ENCODE measurements around the gene SMOC2. TPM values are rescaled to one million over a fixed set of nuclear protein-coding genes. Genes with fewer than 3 reads are reported as not detected.

Gene SMOC2
- total RNA-seq, 2 donors from 2014 or later: not detected

DNA sequence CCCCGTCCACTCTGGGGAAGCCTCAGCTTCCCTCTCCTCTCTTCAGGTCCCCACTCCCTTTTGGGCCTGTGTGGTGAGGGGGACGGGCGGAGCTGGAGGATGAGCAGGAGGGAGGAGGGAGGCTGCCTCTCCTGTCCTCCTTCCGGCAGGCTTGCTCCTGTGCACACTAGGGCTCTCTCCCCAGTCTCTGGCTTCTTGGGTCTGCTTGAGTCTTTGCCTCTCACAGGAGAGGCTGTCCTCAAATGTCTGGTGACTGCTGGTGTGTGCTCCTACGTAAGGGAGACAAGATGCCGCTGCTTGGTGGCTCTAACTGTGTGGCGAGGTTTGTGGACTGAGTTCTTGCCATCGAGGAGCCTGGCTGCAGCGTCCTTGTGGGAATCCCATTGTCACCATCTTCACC is 8.8 kb upstream of the SMOC2 start:
- H3K9me3 Mint-ChIP-seq: no peaks in the 10 kb centered on the region
- ATAC-seq (no peak), DNase-seq (ENCODE audit: low spot score in 2 of 2) (no peak)
- H3K27ac Mint-ChIP-seq: no peak overlapping the region
- H3K36me3 Mint-ChIP-seq: no peaks in the 10 kb centered on the region

DNA sequence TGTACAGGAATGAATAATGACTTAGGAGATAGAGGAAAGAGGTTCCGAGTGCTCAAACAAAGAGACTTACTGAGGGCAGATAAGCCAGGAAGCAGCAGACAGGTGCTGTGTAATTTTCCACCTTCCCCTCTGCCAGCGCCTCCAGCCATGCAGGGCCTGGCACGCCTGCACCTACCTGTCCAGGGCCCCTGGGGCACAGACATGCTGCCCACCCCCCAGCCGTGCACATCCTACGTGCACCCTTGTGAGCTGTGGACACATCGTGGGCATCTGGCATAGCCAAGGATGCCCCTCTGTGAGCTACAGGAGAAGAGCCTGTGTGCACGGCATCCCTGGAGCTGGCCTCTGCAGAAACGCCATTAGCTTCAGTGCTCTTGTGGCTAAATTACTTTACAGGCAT is 7.1 kb upstream of the SMOC2 start:
- ATAC-seq (no peak), DNase-seq (ENCODE audit: low spot score in 2 of 2) (no peak)
- H3K27ac Mint-ChIP-seq: no peak overlapping the region

GRCh38 chr6:168434505-168434904 is 6.5 kb upstream of the SMOC2 start:
- DNase-seq (ENCODE audit: low spot score in 2 of 2) (no peak), ATAC-seq (no peak)
- H3K9me3 Mint-ChIP-seq: no peaks in the 10 kb centered on the region
- no peaks in the 10 kb centered on the region for H3K36me3 Mint-ChIP-seq
- H3K27ac Mint-ChIP-seq: no peak overlapping the region

More for the DNA sequence above, 7.1 kb upstream of the SMOC2 start:
- Mint-ChIP-seq H3K36me3 (no peaks in the 10 kb centered on the region), H3K9me3 (no peaks in the 10 kb centered on the region)

DNA sequence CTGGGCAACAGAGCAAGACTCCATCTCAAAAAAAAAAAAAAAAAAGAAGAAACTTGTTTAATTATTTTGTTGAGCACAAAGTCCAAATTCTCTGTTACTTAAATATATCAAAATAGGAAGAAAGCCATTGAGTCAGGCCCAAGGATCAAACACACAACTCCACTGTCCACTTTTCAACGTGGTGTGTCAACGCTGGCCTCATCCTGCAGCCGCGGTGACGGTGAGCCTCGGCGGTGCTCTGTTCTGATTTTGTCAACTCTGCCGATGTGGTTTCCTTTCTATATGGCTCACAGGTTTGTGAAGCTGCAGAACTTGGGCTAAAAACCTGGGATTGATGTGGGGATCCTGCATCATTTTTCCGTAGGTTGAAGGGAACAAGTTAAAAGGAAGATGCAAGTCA is 3.2 kb upstream of the SMOC2 start:
- ATAC-seq: no peak
- Mint-ChIP-seq H3K36me3 (peaks cover 3 to 4% of the 10 kb centered on the region in 2 donors), H3K9me3 (no peaks in the 10 kb centered on the region), H3K27ac (no peak overlapping the region)
- DNase-seq (ENCODE audit: low spot score in 2 of 2): no peak

DNA sequence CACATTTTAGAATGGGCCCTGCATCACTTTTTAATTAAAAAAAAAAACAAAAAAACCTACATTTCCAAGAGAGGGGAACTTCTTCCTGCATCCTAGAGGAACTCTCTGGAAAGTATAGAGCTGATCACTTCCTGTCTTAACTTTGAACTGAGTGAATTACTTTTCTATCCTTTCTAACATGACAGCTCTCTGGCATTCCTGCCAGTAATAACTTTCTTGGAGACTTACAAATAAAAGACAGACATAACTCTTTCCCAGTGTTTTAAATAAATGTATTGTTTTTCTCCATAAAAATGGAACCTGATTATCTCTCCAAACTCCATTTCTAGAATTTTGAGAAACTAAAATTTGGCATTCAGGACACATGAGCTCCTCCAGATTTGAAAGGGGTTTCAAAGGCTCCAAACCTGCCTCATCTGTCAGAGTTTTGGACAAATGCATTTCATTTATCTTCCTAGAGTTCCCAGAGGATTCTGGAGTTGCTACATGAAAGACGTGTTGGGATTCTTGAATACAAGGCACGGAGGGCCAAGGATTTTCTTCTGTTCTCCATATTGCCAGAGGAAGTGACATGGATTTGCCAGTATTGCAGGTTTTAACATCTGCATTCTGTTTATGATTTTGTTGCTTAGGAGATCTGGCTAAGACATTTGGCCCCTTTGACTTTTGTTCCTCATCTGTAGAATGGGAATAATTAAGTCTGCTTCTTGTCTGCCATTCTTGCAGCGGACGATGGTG is 2.0 kb upstream of the SMOC2 start:
- DNase-seq (ENCODE audit: low spot score in 2 of 2) (no peak), ATAC-seq (no peak)
- H3K27ac Mint-ChIP-seq: no peak overlapping the region
- H3K9me3 Mint-ChIP-seq: no peaks in the 10 kb centered on the region
- H3K36me3 Mint-ChIP-seq: peaks cover 5% of the 10 kb centered on the region in 2 donors

DNA sequence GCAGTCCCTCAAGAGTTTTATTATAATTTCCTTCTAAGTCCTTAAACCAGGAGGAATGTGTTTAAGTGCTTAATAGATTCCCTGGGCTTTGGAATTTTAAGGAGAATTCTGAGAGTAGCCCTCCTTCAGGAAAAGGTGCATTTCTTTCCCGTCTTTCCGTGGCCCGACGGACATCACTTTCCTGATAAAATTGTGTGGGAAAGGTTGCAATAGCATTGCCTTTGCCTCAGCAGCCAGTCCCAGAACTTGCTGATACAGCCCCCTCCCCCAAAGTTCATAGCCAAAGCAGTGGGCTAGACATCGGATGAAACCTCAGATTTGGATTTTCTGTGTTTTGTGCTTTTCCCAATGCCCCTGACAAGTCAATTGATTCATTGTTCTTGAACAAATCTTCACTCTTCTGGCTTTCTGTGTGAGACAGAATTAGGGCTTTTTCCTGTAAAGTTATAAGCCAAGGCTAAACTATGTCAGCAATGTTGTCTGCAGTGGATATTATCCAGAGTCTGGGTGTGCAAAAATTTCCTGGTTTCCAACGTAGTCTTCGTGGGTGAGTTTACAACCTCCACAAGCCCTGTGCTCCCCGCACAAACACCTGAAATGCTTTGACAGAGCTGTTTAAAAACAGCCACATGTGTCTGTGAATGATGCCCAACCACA is 1.1 kb upstream of the SMOC2 start:
- no peak overlapping the region for H3K27ac Mint-ChIP-seq
- DNase-seq (ENCODE audit: low spot score in 2 of 2) (no peak), ATAC-seq (no peak)
- H3K36me3 Mint-ChIP-seq: peaks cover 5% of the 10 kb centered on the region in 2 donors
- H3K9me3 Mint-ChIP-seq: no peaks in the 10 kb centered on the region

- Mint-ChIP-seq H3K36me3 (peaks cover 5% of the 10 kb centered on the region in 2 donors), H3K27ac (no peak overlapping the region), H3K9me3 (no peaks in the 10 kb centered on the region)
- DNase-seq (ENCODE audit: low spot score in 2 of 2): no peak
- ATAC-seq: no peak
Measured at GRCh38 chr6:168441434-168442391, 729 bp downstream of the SMOC2 start.

DNA sequence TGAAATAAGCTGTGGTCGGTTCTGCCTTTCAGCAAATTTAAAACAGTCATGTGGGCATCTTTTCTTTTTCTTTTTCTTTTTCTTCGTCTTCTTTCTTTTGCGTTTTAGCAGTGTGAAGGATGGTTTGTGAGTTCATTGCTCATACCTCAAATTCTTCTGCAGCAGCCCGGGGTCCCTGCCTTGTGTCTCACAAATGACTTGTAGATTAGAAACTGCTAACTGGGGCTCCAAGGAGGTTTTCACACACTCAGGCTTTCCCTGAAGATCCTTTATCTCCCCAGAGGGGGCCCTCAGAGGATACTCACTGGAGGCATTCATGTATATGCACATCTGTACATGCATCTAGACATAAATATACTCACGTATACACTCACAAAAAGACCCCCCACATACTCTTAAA is 1.7 kb downstream of the SMOC2 start:
- H3K36me3 Mint-ChIP-seq: peaks cover 5% of the 10 kb centered on the region in 2 donors
- no peaks in the 10 kb centered on the region for H3K9me3 Mint-ChIP-seq
- no peak overlapping the region for H3K27ac Mint-ChIP-seq
- DNase-seq (ENCODE audit: low spot score in 2 of 2) (no peak), ATAC-seq (no peak)

DNA sequence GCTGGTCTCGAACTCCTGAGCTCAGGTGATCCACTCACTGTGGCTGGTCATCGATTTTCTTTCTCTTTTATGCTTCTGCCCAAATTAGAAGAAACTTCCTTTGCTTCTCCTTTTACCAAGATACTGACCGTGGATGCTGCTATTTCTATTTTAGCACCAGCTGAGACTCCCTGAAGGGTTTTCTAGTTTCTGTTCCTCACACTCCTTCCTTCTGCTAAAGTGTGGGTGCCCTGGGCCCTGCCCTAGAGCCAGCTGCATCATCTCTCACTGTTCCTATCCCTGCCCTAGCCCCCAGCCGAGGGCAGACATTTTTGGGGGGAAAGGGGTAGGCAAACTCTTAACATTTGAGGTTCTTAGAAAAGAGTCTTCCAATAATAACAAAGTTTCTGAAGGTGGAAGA is 6.3 kb downstream of the SMOC2 start:
- DNase-seq (ENCODE audit: low spot score in 2 of 2) (no peak), ATAC-seq (no peak)
- no peaks in the 10 kb centered on the region for H3K9me3 Mint-ChIP-seq
- no peak overlapping the region for H3K27ac Mint-ChIP-seq
- peaks cover 5% of the 10 kb centered on the region in 2 donors for H3K36me3 Mint-ChIP-seq

GRCh38 chr6:168447700-168448099 is 6.7 kb downstream of the SMOC2 start:
- H3K9me3 Mint-ChIP-seq: no peaks in the 10 kb centered on the region

DNA sequence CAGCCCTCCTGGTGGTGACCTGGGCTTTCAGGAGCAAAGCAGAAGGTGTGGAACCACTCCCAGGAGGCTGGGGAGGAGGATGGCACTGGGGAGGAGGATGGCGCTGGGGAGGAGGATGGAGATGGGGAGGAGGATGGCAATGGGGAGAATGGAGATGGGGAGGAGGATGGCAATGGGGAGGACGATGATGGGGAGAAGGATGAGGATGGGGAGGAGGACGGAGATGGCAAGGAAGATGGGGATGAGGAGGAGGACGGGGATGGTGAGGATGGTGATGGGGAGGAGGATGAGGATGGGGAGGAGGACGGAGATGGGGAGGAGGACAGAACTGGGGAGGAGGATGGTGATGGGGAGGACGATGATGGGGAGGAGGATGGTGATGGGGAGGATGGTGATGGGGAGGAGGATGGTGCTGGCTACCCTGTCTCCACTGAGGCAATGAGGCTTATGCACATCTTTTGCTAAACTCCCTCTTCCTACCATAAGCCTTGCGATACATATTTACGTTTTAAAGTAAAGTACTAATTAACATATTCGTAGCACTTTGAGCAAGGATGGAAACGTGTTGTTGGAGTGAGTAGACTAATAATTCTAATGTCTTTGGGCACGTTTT is 7.4 kb downstream of the SMOC2 start:
- Mint-ChIP-seq H3K27ac (no peak overlapping the region), H3K36me3 (no peaks in the 10 kb centered on the region), H3K9me3 (no peaks in the 10 kb centered on the region)
- DNase-seq (ENCODE audit: low spot score in 2 of 2) (no peak), ATAC-seq (no peak)

More at GRCh38 chr6:168447700-168448099, 6.7 kb downstream of the SMOC2 start:
- Mint-ChIP-seq H3K36me3 (peaks cover 2% of the 10 kb centered on the region in 2 donors), H3K27ac (no peak overlapping the region)
- DNase-seq (ENCODE audit: low spot score in 2 of 2): no peak
- no peak for ATAC-seq

- Mint-ChIP-seq H3K27ac (no peak overlapping the region), H3K9me3 (no peaks in the 10 kb centered on the region), H3K36me3 (no peaks in the 10 kb centered on the region)
- DNase-seq (ENCODE audit: low spot score in 2 of 2): no peak
- ATAC-seq: no peak
Measured at GRCh38 chr6:168450917-168451316, 9.9 kb downstream of the SMOC2 start.

GRCh38 chr6:168451805-168452517 is 11.0 kb downstream of the SMOC2 start:
- H3K27ac Mint-ChIP-seq: no peak overlapping the region
- DNase-seq (ENCODE audit: low spot score in 2 of 2) (no peak), ATAC-seq (no peak)
- H3K9me3 Mint-ChIP-seq: no peaks in the 10 kb centered on the region
- H3K36me3 Mint-ChIP-seq: no peaks in the 10 kb centered on the region

DNA sequence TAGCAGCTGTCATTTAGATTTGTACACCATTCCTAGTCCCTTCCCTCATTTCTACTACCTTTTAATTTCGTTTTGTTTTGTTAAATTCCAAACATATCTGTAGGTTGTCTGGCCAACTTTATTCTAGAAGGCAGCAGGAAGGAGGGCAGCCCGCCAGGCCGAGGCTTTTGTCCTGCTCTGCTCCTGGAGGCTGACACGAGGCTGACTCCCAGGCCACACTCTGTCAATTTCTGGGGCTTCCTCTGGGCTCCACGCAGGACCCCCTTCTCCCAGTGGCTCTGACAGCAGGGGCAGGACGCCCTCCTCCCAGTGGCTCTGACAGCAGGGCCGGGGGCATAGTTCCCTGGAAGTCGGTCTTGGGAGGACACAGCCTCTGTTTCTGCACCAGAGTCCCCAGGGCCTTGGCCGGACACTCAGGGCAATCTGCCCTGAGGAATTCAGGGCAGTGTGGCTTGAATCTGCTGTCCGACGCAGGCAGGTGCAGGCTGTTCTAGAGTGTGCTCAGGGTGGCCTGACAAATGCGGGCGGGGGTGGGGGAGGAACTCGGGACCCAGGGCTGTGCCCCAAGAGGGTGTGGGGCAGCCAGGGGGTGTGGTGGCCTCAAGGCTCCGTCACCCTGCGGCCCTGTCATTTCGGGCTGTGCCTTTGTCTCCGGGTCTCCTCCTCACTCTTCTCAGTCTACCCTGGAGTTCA is 11.8 kb downstream of the SMOC2 start:
- no peak overlapping the region for H3K27ac Mint-ChIP-seq
- ATAC-seq (no peak), DNase-seq (ENCODE audit: low spot score in 2 of 2) (no peak)

DNA sequence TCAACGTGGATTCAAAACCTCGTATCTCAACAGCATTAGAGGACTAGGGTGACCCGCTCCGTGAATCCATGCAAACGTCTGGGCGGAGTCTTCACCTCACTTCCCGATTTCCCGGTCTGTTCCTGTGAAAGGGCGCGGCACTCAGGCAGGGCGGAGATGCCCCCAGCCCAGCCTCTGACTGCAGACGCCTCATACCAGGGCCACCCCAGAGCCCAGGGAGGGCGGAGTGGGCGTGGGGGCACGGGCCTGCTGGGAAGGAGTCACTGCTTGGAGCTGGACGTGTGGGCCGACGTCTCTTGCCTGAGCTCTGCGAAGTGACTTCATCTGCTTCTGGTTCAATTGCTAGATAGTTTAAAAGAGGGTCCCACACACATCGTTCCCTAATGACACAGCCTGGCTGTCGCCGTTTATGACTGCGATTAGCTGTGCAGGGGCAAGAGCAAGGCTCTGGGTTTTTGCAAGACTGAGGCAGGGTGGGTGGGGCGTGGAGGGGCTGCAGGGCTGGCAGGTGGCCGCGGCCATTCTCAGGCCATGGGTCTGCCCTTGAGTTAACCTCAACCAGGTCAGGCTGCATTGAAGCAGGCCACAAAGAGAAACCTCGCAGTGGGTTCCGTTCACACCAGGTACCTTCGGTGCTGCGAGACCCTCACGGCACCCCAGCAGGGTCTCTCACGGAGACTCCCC is 15.0 kb downstream of the SMOC2 start:
- ATAC-seq: no peak
- no peaks in the 10 kb centered on the region for H3K36me3 Mint-ChIP-seq
- DNase-seq (ENCODE audit: low spot score in 2 of 2): no peak
- no peaks in the 10 kb centered on the region for H3K9me3 Mint-ChIP-seq
- H3K27ac Mint-ChIP-seq: no peak overlapping the region

More for the DNA sequence above, 11.8 kb downstream of the SMOC2 start:
- H3K36me3 Mint-ChIP-seq: no peaks in the 10 kb centered on the region
- no peaks in the 10 kb centered on the region for H3K9me3 Mint-ChIP-seq

All from activated naive CD4-positive, alpha-beta T cell treated with anti-CD3 and anti-CD28 coated beads, Interleukin-2, amount 50 U/mL, for 72 hours (primary cell).